Endodermal cell (in vitro differentiated cells): ENCODE results near the gene ID3. TPM values are rescaled to one million over a fixed set of nuclear protein-coding genes. Genes with fewer than 3 reads are reported as not detected.

Source experiments
- DNase-seq: peaks from one replicate; pipeline ENCODE4 v3.0.0-alpha.2; 2017
- H3K27ac ChIP-seq: 2 replicates; pipeline ENCODE4 v1.5.1; 2013; ENCODE audit warnings: mild to moderate bottlenecking, low read depth, low read length, moderate library complexity
- H3K27me3 ChIP-seq: 2 replicates; pipeline ENCODE4 v1.6.1; 2013; ENCODE audit warnings: mild to moderate bottlenecking, low read length, moderate library complexity; ENCODE audit not compliant: insufficient read depth, control insufficient read depth, poor library complexity, severe bottlenecking
- H3K36me3 ChIP-seq: 2 replicates; pipeline ENCODE4 v1.7.0; 2013; ENCODE audit warnings: mild to moderate bottlenecking, low read length, moderate library complexity; ENCODE audit not compliant: control insufficient read depth, insufficient read depth
- H3K4me1 ChIP-seq: one replicate; pipeline ENCODE4 v1.7.0; 2013; ENCODE audit warnings: low read length; ENCODE audit not compliant: control insufficient read depth, insufficient read depth
- H3K4me3 ChIP-seq: 2 replicates; pipeline ENCODE4 v1.5.1; 2013; ENCODE audit warnings: mild to moderate bottlenecking, low read length, moderate library complexity
- H3K9ac ChIP-seq: 2 replicates; pipeline ENCODE4 v1.6.1; 2013; ENCODE audit warnings: mild to moderate bottlenecking, low read length, moderate library complexity; ENCODE audit not compliant: poor library complexity, severe bottlenecking; ENCODE audit errors: extremely low read depth
- H3K9me3 ChIP-seq: 2 replicates; pipeline ENCODE4 v1.6.1; 2013; ENCODE audit warnings: mild to moderate bottlenecking, low read length, moderate library complexity; ENCODE audit not compliant: control insufficient read depth
- H3K27ac Mint-ChIP-seq: 2 replicates; pipeline ENCODE4 v1.8.0; 2020; ENCODE audit warnings: mixed read lengths
- H3K27me3 Mint-ChIP-seq: 2 replicates; pipeline ENCODE4 v1.8.0; 2021; ENCODE audit warnings: mild to moderate bottlenecking, mixed read lengths; ENCODE audit not compliant: insufficient read depth
- H3K36me3 Mint-ChIP-seq: 2 replicates; pipeline ENCODE4 v1.8.0; 2020; ENCODE audit warnings: low read depth, mixed read lengths
- H3K4me1 Mint-ChIP-seq: 2 replicates; pipeline ENCODE4 v1.8.0; 2020; ENCODE audit warnings: mixed read lengths
- H3K4me3 Mint-ChIP-seq: 2 replicates; pipeline ENCODE4 v1.8.0; 2020; ENCODE audit warnings: mild to moderate bottlenecking, moderate library complexity, mixed read lengths
- H3K9me3 Mint-ChIP-seq: 2 replicates; pipeline ENCODE4 v1.8.0; 2020; ENCODE audit warnings: mild to moderate bottlenecking, mixed read lengths
- CTCF ChIP-seq: fragments of 200-600 bp; sonication (generic); conservative IDR thresholded peaks from 2 replicates; pipeline ENCODE4 v1.5.0; 2021; ENCODE audit warnings: antibody characterized with exemption, mild to moderate bottlenecking
- WGBS, 2 experiments: methylation state at CpG; one replicate each; pipeline versions ENCODE4 v1.1.5 to v1.1.7; 2013; ENCODE audit warnings: missing lambda C conversion rate in 2 of 2, mixed read lengths in 1 of 2; ENCODE audit not compliant: insufficient coverage in 1 of 2, insufficient read length in 1 of 2; 5-methylcytosine and 5-hydroxymethylcytosine counted together
- total RNA-seq, 2 donors: library from RNA; stranded (reverse); fragmentation: NEBNext Ultra II Directional in 1 of 2; extraction: Animal tissue kit (Norgen Biotek cat#: 25700) in 1 of 2; gene quantifications; 2 replicates in 1 of 2; 3 replicates in 1 of 2; pipeline ENCODE4 v1.2.1, GENCODE V29; 2021

The ID3 gene
- total RNA-seq, 2 donors from 2014 or later = 281 to 338 TPM

DNA sequence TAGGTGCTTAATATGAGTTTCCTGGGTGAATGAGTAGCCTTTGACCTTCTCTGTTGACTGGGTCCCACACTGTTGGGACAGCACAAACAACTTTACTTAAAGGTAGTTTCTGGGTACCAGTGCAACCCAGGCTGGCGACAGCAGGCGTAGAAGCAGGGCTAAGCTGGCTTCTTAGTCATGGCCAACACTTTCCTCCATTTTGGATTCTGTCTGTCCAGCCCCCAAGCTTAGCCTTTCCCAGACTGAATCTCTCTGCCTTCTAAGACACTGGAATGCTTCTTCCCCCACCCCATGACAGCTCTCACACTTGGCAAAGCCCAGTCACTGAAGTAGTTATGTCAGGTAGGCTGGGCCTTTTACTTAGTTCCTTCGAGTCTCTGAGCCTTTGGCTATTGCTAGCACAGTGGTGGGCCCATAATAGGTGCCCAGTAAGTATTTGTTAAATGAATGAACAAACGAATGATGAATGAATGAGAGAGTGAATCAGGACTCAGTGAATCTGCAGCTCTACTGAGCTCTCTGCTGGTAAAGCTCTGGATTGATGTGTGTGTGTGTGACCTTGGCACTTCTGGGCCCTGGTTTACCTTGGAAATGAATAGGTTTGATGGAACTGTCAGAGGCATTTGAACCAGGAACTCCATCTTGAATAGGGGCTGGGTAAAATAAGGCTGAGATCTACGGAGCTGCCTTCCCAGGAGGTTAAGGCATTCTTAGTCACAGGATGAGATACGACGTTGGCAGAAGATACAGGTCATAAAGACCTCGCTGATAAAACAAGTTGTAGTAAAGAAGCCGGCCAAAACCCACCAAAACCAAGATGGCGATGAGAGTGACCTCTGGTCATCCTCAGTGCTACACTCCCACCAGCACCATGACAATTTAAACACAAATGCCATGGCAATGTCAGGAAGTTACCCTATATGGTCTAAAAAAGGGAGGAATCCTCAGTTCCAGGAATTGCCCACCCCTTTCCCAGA is 37.4 kb upstream of the ID3 start:
- Histone ChIP-seq H3K27me3 (no peaks in the 10 kb centered on the region), H3K27ac (peak overlapping the region; percentile 85)

DNA sequence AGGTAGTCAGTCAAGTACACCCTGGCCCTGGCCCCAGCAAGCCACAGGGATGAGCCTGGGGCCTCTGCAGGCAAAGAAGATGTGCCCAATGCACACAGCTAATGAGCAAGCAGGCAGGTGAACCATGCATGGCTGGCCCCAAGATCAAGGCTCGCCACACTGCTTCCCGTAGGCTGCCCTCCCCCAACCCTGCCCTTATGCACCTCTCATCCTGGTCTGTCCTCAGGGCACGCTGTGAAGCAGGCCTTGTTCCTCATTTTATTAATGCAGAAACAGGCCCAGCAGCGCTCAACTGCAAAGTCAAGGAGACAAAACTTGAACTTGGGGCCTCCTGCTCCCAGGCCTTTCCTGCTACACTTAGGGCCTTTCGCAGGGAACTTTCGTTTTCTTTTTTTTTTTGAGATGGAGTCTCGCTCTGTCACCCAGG is 35.6 kb upstream of the ID3 start:
- H3K4me1 ChIP-seq = peaks cover 27% of the 10 kb centered on the region
- H3K36me3 ChIP-seq = no peaks in the 10 kb centered on the region
- no peak overlapping the region for H3K4me3 Mint-ChIP-seq
- H3K4me1 Mint-ChIP-seq = peaks cover 63% of the 10 kb centered on the region
- no peak for TF ChIP-seq CTCF
- H3K9me3 Mint-ChIP-seq = no peaks in the 10 kb centered on the region
- no peak for DNase-seq
- no peak overlapping the region for H3K4me3 ChIP-seq
- no peak overlapping the region for H3K27ac ChIP-seq
- no peaks in the 10 kb centered on the region for H3K27me3 ChIP-seq
- no peak overlapping the region for H3K9ac ChIP-seq
- WGBS, 2 experiments = 93 to 100% methylated on average over 1 to 7 of the region's 7 CpGs
- H3K27ac Mint-ChIP-seq = no peak overlapping the region
- no peaks in the 10 kb centered on the region for H3K9me3 ChIP-seq
- H3K27me3 Mint-ChIP-seq = no peaks in the 10 kb centered on the region
- no peaks in the 10 kb centered on the region for H3K36me3 Mint-ChIP-seq

More for the DNA sequence above, 37.4 kb upstream of the ID3 start:
- H3K9me3 ChIP-seq = no peaks in the 10 kb centered on the region
- H3K27ac Mint-ChIP-seq = peak overlapping the region; percentile 93
- no peaks in the 10 kb centered on the region for H3K36me3 ChIP-seq
- H3K9ac ChIP-seq = no peak overlapping the region
- TF ChIP-seq CTCF = no peak
- H3K4me1 Mint-ChIP-seq = peaks cover 60% of the 10 kb centered on the region
- 88 to 89% methylated on average over 8 to 10 of the region's 10 CpGs for WGBS, 2 experiments
- H3K36me3 Mint-ChIP-seq = no peaks in the 10 kb centered on the region
- no peaks in the 10 kb centered on the region for H3K9me3 Mint-ChIP-seq
- no peak overlapping the region for H3K4me3 ChIP-seq
- no peak overlapping the region for H3K4me3 Mint-ChIP-seq
- H3K27me3 Mint-ChIP-seq = no peaks in the 10 kb centered on the region
- peaks cover 22% of the 10 kb centered on the region for H3K4me1 ChIP-seq
- no peak for DNase-seq

- Histone ChIP-seq H3K9ac (no peak overlapping the region), H3K4me1 (peaks cover 28% of the 10 kb centered on the region), H3K9me3 (no peaks in the 10 kb centered on the region), H3K36me3 (no peaks in the 10 kb centered on the region), H3K4me3 (no peak overlapping the region), H3K27me3 (no peaks in the 10 kb centered on the region), H3K27ac (no peak overlapping the region)
- Mint-ChIP-seq H3K4me3 (no peak overlapping the region), H3K27ac (peak overlapping the region; percentile 70), H3K4me1 (peaks cover 65% of the 10 kb centered on the region), H3K9me3 (no peaks in the 10 kb centered on the region), H3K36me3 (no peaks in the 10 kb centered on the region), H3K27me3 (no peaks in the 10 kb centered on the region)
- DNase-seq = no peak
- WGBS, 2 experiments = 96 to 100% methylated on average over 3 of the region's 3 CpGs
- TF ChIP-seq CTCF = no peak
Measured at GRCh38 chr1:23594149-23594907, 35.0 kb upstream of the ID3 start.
